IPS-15b (cell line): Measurements from ENCODE around the gene SFSWAP.

Experiments used
- H3K27me3 ChIP-seq: one replicate; pipeline ENCODE4 v1.6.1; 2013; ENCODE audit warnings: low read length; ENCODE audit not compliant: control insufficient read depth, insufficient read depth
- H3K36me3 ChIP-seq: one replicate; pipeline ENCODE4 v1.6.1; 2013; ENCODE audit warnings: low read length; ENCODE audit not compliant: control insufficient read depth, insufficient read depth
- H3K4me1 ChIP-seq: one replicate; pipeline ENCODE4 v1.6.1; 2013; ENCODE audit warnings: mild to moderate bottlenecking, low read length; ENCODE audit not compliant: control insufficient read depth, insufficient read depth
- H3K4me3 ChIP-seq: one replicate; pipeline ENCODE4 v1.5.1; 2013; ENCODE audit warnings: low read depth, low read length
- H3K9ac ChIP-seq: one replicate; pipeline ENCODE4 v1.6.1; 2013; ENCODE audit warnings: low read depth, mild to moderate bottlenecking, low read length
- H3K9me3 ChIP-seq: one replicate; pipeline ENCODE4 v1.6.1; 2013; ENCODE audit warnings: mild to moderate bottlenecking, low read length; ENCODE audit not compliant: control insufficient read depth, insufficient read depth

SFSWAP gene

DNA sequence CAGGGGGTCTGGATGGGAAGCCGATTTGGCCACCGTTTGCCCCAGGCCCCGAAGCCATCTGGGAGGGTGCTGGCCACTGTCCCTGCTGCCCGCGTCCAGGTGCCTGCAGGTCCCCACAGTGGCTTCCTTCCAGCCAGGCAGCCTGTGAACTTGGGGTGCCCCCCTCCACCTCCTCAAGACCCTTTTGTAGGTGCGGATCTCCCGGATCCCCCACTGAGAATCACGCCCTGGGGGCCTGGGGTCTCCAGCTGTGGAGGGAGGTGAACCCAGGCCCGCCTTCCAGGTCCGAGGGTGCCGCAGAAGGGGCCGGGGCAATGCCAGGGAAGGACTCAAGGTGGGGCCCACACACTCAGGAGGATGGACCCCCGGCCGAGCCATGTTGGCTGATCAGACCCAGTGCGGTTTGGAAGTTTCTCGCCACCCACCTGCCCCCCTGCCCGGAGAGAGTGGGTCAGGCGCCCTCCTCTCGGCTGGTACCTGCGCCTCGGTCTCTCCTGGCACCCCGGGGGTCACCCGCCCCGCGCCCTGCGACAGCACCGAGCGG, 119.0 kb downstream of the SFSWAP start:
- H3K9ac ChIP-seq, result peak overlapping the region; percentile 47
- no peaks in the 10 kb centered on the region for H3K9me3 ChIP-seq
- peaks cover 14% of the 10 kb centered on the region for H3K27me3 ChIP-seq
- peak overlapping the region; percentile 60 for H3K4me3 ChIP-seq
- no peaks in the 10 kb centered on the region for H3K36me3 ChIP-seq
- H3K4me1 ChIP-seq, result no peaks in the 10 kb centered on the region

- H3K36me3 ChIP-seq, result no peaks in the 10 kb centered on the region
- no peaks in the 10 kb centered on the region for H3K4me1 ChIP-seq
- H3K27me3 ChIP-seq, result peaks cover 14% of the 10 kb centered on the region
- peak overlapping the region; percentile 60 for H3K4me3 ChIP-seq
- no peaks in the 10 kb centered on the region for H3K9me3 ChIP-seq
- H3K9ac ChIP-seq, result peak overlapping the region; percentile 47
Measured at GRCh38 chr12:131830335-131830913, 119.5 kb downstream of the SFSWAP start.

DNA sequence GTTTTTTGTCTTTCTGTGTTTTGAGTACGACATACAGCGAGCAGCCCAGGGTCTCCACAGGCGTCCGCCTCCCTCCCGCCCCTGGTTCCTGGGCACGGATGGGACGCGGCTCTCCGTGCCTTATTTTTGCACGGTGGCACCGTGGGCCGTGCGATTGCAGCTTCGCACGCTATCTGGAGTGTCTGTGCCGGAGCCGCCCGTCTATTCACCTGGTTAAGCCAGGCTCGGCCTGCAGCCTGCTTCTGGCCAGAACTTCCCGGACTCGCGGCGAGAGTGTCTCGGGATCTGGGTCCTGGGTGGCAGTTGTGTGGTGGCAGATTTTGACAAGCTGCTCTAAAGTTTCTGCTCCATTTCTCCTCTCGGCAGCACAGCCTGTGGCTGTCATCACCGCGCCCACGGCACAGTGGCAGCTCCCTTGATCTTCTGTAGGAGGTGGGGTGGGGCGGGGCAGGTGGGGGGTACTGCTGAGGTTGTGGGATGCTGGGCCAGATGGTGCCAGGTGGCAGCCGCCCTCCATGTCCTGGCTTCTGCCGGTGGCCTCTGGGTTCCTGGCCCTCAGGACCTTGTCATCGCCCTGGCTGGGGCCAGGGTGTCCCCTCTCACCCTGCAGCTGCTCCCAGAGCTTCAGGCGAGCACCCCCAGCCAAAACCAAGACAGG, 120.2 kb downstream of the SFSWAP start:
- peaks cover 14% of the 10 kb centered on the region for H3K27me3 ChIP-seq
- peak overlapping the region; percentile 47 for H3K9ac ChIP-seq
- peak overlapping the region; percentile 60 for H3K4me3 ChIP-seq
- H3K4me1 ChIP-seq, result no peaks in the 10 kb centered on the region
- no peaks in the 10 kb centered on the region for H3K36me3 ChIP-seq
- no peaks in the 10 kb centered on the region for H3K9me3 ChIP-seq

GRCh38 chr12:131831635-131832041, 120.7 kb downstream of the SFSWAP start:
- H3K9me3 ChIP-seq, result no peaks in the 10 kb centered on the region
- no peaks in the 10 kb centered on the region for H3K4me1 ChIP-seq
- H3K36me3 ChIP-seq, result no peaks in the 10 kb centered on the region
- peak overlapping the region; percentile 60 for H3K4me3 ChIP-seq
- H3K27me3 ChIP-seq, result peaks cover 14% of the 10 kb centered on the region
- H3K9ac ChIP-seq, result no peak overlapping the region

DNA sequence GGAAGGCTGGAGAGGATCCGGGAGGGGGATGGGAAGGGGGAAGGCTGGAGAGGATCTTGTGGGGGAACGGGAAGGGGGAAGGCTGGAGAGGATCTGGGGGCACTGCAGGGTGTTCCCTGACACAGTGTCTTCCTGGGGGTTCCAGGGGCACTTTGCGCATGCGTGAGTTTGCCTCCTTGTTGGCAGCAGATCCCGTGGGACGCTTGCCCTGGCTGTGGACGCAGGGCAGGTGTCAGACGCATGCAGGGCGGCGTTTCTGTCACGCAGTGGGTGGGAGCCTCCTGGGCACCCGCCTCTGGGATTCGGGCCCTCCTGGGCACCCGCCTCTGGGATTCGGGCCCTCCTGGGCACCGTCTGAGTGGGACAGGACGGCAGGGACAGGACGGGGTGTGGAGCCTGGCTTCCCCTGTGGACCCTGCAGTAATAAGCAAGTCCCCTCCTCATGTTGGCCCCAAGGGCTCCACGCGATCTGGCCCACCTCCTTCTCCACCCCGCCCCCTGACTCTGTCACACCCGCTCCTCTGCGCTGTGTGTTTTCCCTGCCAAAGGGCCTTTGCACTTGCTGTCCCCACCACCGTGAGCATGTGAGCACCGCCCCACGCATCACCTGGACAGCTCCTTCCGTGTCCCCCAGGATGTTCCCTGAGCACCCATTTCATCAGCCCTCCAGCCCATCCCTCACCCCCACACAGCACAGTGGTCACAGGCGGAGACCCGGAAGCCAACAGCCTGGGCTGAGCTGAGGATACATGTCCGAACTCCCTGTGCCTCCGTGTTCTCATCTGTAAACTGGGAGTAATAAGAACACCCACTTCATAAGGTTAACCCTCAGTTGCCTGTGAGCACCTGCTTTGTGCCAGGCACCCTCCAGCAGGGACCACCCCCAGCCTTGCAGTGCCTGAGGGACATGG, 121.7 kb downstream of the SFSWAP start:
- Histone ChIP-seq H3K27me3 (peaks cover 14% of the 10 kb centered on the region), H3K36me3 (no peaks in the 10 kb centered on the region), H3K9ac (no peak overlapping the region), H3K4me3 (no peak overlapping the region), H3K4me1 (no peaks in the 10 kb centered on the region), H3K9me3 (no peaks in the 10 kb centered on the region)

DNA sequence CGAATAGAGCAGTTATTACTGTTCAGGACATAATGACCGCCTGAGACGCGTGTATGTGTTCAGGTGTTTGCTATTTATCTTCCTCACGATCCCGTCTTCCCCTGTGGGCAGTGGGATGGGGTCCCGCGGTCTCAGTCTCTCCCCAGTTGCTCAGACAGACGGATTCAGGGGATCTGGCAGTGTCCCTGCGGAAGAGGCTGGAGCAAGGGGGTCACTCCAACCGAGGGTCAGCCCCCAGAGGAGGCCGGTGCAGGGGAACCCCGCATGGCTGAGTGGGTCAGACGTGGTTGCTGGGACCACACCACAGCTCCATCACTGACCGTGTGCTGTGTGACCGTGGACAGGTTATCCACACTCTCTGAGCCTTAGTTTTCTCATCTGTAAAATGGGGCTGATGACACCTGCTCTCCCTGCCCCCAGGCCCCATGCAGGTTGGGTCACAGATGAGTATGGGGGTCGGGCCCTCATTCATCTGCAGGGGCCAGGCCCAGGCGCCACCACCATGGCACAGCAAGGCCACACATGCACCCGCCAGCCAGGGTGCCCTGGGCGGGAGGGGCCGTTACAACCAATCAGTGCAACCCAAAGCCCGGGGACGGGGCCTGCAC, 122.5 kb downstream of the SFSWAP start:
- Histone ChIP-seq H3K9ac (no peak overlapping the region), H3K9me3 (no peaks in the 10 kb centered on the region), H3K4me1 (no peaks in the 10 kb centered on the region), H3K36me3 (no peaks in the 10 kb centered on the region), H3K27me3 (peaks cover 14% of the 10 kb centered on the region), H3K4me3 (no peak overlapping the region)

DNA sequence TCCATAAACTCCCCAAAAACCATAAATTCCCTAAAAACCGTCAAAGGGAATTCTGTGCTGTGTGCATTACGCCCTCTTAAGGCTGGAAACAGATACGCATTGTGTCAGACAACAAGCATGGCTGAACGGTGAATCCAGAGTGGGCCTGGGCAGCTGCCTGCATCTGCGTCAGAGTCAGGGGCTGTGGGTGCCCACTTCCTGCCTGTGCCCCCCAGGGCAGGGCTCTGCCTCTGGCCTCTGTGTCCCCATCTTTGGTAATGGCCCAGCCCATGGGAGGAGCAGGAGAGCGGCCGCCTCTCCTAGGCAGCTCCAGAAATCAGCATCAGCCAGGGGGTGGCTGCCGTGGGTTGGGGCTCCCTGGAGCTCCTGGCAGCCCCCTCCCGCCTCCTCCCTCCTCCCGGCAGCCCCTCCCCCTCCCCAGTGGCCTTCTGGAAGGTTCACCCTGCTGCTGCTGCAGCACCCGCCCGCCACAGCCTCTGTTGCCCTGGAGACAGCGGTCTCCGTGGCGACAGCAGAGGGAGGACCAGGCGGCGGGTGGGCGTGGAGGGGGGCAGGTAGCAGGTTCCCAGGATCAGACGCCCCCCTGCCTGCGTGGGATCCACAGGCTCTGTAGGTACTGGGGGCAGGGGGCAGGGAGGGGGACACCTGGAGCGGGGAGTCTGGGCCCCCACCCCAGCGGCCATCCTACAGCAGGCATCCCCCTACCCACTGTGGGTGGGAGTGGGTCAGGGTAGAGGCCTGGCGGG, 123.2 kb downstream of the SFSWAP start:
- Histone ChIP-seq H3K9me3 (no peaks in the 10 kb centered on the region), H3K4me1 (no peaks in the 10 kb centered on the region), H3K4me3 (no peak overlapping the region), H3K27me3 (peaks cover 12% of the 10 kb centered on the region), H3K9ac (no peak overlapping the region), H3K36me3 (peaks cover 2% of the 10 kb centered on the region)

DNA sequence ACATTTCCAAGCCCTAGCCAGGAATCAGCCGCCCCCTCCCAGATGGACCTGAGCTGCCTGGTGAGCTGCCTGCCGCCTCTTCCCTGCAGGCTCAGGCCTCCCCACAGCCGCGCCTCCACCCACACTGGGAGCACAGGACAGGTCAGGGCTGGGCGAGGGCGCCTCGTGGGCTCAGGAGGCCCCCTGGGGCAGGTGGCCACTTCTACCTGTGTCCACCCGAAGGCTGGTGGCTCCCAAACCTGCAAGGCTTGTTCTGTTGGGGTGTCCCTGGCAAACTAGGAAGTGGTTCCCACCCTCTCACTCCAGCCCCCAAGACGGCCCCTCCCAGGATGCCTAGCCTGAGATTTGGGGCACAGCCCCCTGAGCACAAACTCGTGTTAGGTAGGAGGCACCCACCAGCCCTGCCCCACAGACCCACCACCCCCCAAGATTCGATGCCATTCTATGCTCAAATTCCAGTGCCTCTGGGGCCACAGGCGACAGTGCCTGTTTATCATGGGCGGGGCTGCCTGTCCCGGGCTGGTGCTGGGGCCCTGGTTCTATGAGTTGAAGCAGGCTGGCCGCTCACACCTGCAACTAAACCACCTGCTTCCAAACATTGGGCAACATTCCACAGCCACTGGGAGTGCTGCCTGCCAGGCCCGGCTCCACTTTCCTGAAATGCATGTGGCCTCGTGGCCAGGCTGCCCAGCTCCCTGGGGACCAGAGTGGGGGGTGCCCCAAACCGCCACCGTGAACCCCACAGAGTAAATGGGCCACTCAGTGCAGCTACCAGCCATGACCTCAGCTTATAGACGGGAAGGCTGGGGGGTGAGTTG, 124.1 kb downstream of the SFSWAP start:
- H3K9me3 ChIP-seq, result no peaks in the 10 kb centered on the region
- H3K9ac ChIP-seq, result no peak overlapping the region
- peaks cover 2% of the 10 kb centered on the region for H3K36me3 ChIP-seq
- peaks cover 3% of the 10 kb centered on the region for H3K27me3 ChIP-seq
- H3K4me3 ChIP-seq, result no peak overlapping the region
- no peaks in the 10 kb centered on the region for H3K4me1 ChIP-seq

DNA sequence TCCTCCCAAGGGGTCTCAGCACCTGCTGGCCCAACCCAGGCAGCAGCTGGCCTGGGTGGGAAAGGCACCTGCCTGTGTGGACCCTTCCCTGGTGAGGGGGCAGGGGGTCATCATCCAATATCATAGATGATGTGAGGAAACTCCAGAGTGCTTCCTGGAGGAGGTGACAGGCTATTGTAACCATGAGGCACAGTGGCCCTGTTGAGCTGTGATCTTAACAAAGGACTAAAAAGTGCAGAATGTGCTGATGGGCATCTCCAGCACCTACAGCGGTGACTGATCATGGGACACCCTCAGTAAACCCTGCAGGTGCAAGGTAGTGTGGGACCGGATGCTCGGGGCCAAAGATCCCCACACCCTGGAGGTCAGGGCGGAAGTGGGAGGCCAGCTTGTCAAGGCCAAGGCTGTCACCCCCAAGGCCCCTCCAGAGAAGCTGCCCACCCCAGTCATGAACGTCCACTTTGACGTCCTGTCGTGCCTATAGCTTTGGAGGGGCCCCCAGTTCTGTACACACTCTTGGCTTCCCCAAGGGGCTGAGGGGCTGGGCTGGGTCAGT, 124.8 kb downstream of the SFSWAP start:
- Histone ChIP-seq H3K9ac (no peak overlapping the region), H3K9me3 (no peaks in the 10 kb centered on the region), H3K27me3 (peaks cover 2% of the 10 kb centered on the region), H3K4me3 (no peak overlapping the region), H3K36me3 (peaks cover 6% of the 10 kb centered on the region), H3K4me1 (no peaks in the 10 kb centered on the region)

GRCh38 chr12:131836193-131836592, 125.3 kb downstream of the SFSWAP start:
- Histone ChIP-seq H3K36me3 (peaks cover 9% of the 10 kb centered on the region), H3K27me3 (peaks cover 2% of the 10 kb centered on the region), H3K4me1 (no peaks in the 10 kb centered on the region), H3K9ac (no peak overlapping the region), H3K4me3 (no peak overlapping the region), H3K9me3 (no peaks in the 10 kb centered on the region)
